ENCODE measurements around the gene ATAD3C. TPM values are rescaled to one million over a fixed set of nuclear protein-coding genes. Genes with fewer than 3 reads are reported as not detected.

The ATAD3C gene
- total and polyA plus RNA-seq, 2 donors (not counting 3 experiments of a cell fraction or from before 2014, with no cell fraction given) = 0.01 TPM; not detected in 1

- no peaks in the 10 kb centered on the region for H3K36me3 ChIP-seq (ENCODE audit: control insufficient read depth in 2 of 2, extremely low read depth in 1 of 2, insufficient read depth in 2 of 2, low read length in 2 of 2)
- peaks cover 3% of the 10 kb centered on the region for H3K4me1 ChIP-seq (ENCODE audit: control insufficient read depth, extremely low read depth, insufficient read depth, low read length)
- no peak overlapping the region for H3K4me2 ChIP-seq (ENCODE audit: insufficient read depth, low read length)
- H3K79me2 ChIP-seq (ENCODE audit: control insufficient read depth, insufficient read depth, low read length) = no peaks in the 10 kb centered on the region
- DNase-seq (ENCODE audit: low read depth, low spot score) (no peak), FAIRE-seq (no peak)
- H3K9me3 ChIP-seq (replicated peaks; ENCODE audit: control insufficient read depth, insufficient read depth, low read length) = no peaks in the 10 kb centered on the region
- H3K9me1 ChIP-seq (replicated peaks; ENCODE audit: control insufficient read depth, extremely low read depth, insufficient read depth, low read length) = no peaks in the 10 kb centered on the region
- CTCF ChIA-PET = interaction anchor here (0.6 to 1.7 kb wide), 3 partner anchors 9 to 18 kb away, joined by 3 to 4 read pairs (median 3); no protein-coding TSS in a partner anchor
- H3K4me3 ChIP-seq (replicated peaks in 1 of 3; ENCODE audit: insufficient read depth in 1 of 3, low read depth in 1 of 3, low read length in 3 of 3) = no peak overlapping the region
- H2AFZ ChIP-seq (ENCODE audit: low read depth, low read length) = no peak overlapping the region
- no peaks in the 10 kb centered on the region for H3K27me3 ChIP-seq (ENCODE audit: control insufficient read depth in 2 of 2, insufficient read depth in 2 of 2, low read length in 2 of 2)
- H3K27ac ChIP-seq (ENCODE audit: insufficient read depth, low read depth, low read length) = no peak overlapping the region
- dilution Hi-C loops (cut with MboI; ENCODE audit: extremely low pct_ligation_motif_present, low sequenced_read_pairs) = no loop called here
- no peak for TF ChIP-seq JUN (IDR thresholded peaks at IDR 0.05; ENCODE audit: borderline replicate concordance, insufficient read depth, insufficient read length, low read depth)
- TF ChIP-seq MAX (IDR thresholded peaks at IDR 0.05; ENCODE audit: insufficient read depth, insufficient read length) = no peak
- no peak for TF ChIP-seq MYC (IDR thresholded peaks at IDR 0.05; ENCODE audit: low read depth, low read length)
- TF ChIP-seq EZH2 (IDR thresholded peaks at IDR 0.05; ENCODE audit: borderline replicate concordance, low read depth, low read length, severe bottlenecking) = no peak
- TF ChIP-seq CTCF (IDR thresholded peaks at IDR 0.05; ENCODE audit: extremely low read depth in 1 of 2, insufficient read depth in 1 of 2, low read depth in 1 of 2, low read length in 2 of 2) = no peak
- TF ChIP-seq POLR2A (IDR thresholded peaks at IDR 0.05; ENCODE audit: low read depth, low read length) = no peak
- H3K9ac ChIP-seq (replicated peaks; ENCODE audit: extremely low read depth, insufficient read depth, low read length) = no peak overlapping the region
- POLR2A ChIA-PET = no interaction called here
- no peaks in the 10 kb centered on the region for H4K20me1 ChIP-seq (replicated peaks; ENCODE audit: control insufficient read depth, extremely low read depth, insufficient read depth, low read length)
- intact Hi-C loops (cut with micrococcal nuclease) = no loop called here
- no TSS peak for BruUV-seq (replicated peaks)
Measured at GRCh38 chr1:1421907-1422464, 27.5 kb upstream of the ATAD3C start.

All from endothelial cell of umbilical vein (primary cell).